NOMO-1 treated with dmso at 0.1 percent for 144 hours (cell line): ENCODE data around the gene POU3F1.

Source experiments
- DNase-seq: peaks from one replicate; lab custom pipeline; 2025; ENCODE audit not compliant: unreplicated experiment; lab: John Stamatoyannopoulos, UW

POU3F1 gene

DNA sequence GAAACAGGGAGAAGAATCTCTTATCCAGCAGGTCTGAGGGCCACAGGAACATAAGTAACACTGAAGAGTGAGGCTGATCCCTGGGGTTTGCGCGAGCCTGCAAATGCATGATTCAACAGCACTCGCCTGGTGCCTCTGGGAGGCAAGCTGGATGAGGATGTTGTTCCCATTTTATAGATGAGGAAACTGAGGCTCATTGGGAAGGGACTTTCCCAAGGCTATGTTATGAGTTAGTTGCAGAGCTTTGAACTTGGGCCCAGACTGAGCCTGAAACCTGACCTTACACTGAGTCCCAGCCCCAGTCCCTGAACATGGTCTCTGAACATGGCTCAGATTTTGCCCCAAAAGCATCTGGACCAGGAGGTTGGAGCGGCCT is 27.7 kb upstream of the POU3F1 start:
- DNase-seq = no peak

DNA sequence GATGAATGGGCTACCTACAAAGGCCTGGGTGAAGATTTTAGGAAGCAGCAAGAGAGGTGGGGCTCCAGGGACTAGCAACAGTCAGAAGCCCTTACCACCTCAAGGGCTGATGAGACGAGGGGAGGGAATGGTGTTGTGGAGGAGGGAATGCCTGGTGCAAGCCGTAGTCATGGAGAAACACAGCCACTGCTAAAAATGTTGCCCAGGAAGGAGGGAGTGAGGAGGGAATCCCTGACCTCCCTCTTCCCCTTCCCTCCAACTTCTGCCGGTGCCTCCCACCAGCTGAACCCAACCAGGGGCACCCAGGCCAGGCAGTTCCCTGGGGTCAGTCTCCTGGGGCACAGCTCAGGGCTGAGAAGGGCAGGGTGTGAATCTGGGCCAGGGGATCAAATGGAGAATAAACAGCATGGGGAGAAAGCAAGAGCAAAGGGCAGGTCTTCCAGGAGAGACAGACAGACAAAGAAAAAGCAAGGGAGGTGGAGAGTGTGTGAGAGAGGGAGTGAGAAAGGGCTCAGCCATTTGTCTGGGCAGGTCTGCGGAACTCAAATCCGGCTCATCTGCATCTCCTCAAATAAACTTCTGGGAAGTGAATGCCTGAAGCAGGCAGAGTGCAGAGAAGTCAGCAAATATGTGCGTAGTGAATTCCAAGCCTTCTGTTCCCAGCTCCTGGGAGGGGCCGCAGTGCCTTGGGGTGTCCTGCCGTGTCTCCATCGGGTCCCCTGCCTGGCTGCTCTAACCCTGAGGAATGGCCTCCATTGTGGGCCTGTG is 27.1 kb upstream of the POU3F1 start:
- DNase-seq = no peak

DNA sequence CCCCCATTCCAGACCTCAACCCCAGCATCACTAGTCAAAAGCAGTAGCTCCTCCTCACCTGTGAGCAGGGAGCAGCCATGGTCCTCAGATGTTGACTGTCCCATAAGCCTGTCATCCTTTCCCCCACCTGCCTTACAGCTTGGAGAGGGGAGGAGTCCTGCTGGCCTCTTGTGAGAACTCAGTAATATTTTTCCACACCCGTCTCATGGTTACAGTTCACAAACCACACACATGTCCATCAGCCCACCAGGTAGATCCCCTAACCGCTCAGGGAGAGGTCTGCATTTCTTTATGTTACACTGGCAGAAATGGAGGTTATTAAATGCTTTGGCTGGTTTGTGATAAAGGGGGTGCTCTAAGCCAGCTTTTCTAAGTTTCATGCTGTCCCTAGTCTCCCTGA is 26.3 kb upstream of the POU3F1 start:
- DNase-seq = no peak

DNA sequence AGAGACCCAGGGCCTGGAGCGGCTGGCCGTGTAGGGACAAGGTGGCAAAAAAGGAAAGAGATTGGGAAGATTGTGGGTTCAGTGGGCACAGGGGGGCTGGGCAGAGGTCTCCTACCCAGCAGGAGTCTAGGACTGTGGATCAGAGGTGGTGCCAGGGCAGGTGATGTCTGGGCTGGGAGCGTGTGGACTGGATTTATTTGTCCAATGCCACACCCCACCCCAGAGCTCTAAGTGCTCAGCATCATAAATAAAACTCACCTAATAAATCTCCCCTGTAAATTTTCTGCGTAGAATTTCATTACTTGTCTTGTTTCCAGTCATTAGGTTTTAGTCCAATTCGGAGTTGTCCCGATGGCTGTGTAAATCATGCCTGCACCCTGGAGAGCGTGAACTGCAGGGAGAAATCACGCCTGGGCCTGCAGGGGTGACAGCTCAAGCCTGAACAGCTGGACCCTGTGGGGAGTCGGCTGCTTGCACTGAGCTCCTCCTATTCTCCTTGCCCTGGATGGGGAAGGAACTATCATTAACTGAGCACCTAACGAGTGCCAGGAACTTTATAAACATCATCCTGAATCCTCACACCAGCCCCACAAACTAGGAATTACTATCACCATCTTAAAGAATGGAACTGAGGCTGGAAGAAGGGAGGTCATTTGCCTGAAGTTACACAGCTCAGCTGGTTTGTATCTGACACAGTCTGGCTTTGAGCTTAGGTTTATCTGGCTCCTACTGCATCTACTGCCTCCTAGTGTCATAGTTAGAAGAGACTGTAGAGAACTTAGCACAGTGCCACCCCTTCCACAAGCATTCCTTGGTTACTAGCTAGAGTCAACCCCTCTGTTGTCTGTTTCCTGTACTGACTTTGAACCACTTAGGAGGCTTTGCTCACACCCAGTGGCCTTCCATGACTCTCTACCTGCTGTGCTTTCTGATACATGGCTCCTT is 25.0 kb upstream of the POU3F1 start:
- DNase-seq = no peak

DNA sequence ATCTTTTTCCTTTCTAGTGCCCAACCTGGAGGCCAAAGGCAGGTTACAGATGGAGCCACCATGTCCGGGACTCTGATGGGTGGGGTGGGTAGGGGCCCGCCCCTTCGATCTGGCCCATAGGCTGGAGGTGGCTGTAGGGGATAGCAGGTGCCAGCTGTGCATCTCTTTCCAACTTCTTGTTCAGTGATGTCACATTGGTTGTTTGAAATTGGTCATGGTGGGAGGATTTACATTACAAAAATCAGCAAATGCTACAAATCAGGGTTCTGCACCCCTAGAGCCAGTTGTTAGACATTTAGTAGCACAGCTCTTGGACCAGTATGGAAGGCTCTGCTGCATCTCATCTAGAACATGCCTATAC is 22.4 kb upstream of the POU3F1 start:
- DNase-seq = no peak

DNA sequence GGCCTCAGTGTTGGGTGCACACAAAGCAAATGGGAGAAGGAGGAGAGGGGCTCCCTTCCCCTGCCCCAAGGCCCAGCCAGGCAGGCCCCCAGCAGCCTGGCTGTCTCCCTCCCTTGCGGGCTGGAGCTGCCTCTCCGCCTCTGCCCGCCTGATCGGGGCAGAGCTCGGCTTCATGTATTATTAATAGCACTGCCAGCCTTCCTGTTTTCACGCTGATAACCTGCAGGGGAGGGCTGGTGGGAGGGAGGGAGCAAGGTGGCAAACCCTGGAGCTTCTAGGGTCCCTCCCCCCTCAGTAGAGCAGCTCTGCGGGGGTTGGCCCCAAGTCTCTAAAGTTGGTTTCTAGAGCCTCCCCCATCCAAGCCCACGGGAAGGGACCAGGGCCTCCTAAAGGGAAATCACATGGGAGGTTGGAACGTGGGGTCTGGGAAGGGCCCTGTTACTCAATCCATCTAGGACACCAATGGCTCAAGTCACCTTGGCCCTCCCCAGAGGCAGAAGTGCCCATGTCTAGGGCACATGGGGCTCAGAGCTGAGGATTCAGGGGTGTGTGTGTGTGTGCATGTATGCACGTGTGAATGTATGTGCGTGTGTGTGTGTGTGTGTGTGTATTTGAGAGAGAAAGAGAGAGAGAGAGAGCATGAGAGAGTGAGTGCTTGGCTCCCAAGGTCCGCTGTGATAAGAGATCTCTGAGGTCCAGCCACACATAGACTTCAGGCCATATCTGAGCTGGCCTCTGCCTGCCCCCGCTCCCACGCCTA is 21.8 kb upstream of the POU3F1 start:
- no peak for DNase-seq

DNA sequence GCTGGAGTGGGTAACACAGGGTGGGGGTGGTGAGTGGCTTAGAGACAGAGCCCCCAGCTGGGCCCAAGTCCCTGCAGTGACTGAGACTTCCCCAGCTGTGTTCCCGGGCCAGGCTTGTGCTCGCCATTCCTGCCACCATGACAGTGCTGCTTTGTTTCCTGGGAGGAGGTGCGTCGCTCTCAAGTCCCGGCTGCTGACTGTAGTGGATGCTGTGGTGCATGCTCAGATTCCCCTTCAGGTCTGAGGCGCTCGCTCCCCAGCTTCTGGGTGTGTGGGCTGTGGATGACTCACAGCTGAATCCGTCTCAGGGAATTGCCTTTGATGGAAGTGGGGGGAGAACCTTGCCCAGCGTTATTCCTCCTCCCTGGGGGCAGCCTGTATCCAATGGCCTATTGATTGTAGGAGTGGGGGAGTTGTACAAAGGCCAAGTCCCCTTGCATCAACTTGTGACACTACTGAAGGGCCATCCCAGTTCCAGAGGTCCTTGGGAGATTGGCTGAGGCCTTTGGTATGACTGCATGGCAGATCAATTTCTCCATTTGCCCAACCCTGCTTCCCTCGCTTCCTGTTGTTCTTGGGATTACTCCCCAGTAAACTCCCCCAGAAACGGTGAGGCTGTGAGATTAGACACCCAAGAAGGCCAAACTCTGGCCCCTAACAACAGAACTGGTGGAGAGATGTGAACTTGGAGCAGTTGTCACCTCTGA is 17.8 kb upstream of the POU3F1 start:
- no peak for DNase-seq

DNA sequence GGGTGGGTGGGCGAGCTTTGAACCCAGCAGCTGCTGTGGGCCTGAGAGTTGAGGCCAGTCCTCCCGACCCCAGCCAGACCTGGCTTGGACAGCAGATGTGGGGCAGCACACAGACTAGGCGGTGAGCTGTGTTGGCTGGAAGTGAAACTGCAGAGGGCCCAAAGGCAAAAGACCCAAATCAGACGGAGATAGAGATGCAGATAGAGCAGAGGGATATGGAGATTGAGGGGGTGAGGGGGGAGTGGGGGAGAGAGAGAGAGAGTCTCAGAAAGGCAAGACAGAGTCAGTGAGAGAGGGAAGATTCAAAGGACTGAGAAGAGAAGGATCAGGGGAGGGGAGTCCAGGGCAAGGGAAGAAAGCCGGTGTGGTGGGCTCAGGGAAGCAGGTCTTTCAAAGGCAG is 17.0 kb upstream of the POU3F1 start:
- no peak for DNase-seq

DNA sequence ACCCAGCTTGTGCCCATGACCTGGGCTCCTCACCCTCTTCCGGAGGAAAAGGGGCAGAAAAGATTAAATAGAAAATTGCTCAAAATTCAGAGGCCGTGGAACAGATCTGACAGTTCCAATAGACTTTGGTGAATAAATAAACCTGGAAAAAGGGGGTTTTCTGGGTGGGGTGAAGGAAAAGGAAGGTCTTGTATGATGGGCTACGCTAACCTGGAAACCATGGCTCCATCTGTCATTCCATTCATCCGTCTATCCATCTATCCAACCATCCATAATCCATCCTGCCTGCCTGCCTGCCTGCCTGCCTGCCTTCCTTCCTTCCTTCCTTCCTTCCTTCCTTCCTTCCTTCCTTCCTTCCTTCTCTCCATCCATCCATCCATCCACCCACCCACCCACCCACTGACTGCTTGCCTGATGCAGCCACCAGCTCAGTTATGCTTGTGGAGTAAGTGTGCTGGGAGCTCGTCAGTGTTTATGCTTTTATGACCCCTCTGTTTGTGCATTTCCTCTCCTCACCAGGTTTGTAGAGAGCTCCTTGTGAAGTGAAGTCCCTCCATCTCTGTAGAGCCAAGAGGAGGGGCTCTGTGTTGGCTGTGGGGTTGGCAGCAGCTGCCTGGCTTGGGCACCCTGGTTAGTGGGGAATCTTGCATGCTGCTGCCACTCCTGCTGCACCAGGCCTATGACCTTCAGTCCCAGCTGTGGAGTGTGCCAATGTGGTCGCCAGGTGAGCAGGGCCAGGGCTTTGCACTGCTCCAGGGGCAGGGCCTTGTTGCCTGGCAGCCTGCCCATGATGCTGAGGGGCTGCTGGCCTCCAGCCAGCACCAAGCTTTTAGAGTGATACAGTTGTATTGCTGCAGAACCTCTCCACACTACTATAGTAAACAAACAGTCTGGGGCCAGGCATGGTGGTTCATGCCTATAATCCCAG is 16.0 kb upstream of the POU3F1 start:
- DNase-seq = no peak

DNA sequence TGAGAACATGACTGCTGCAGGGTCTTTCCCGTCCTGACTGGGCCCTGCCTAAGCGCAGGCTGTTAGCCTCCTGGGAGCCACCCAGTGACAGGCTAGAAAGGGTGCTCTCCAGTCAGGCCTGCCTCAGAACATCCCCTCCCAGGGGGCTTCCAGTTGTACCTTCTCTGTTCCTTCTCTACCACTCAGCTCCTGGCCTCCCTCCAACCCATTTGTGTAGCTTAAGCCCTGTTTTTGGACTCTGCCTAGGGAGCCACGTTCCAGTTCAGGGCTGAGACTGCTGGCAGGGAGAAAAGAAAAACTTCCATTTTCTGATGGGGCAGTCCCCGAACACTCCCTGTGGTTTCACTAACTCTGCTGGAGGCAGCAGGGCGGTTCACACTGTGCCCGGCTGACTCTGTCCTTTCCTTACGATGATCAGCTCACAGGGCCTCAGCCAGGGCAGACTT is 15.3 kb upstream of the POU3F1 start:
- no peak for DNase-seq

DNA sequence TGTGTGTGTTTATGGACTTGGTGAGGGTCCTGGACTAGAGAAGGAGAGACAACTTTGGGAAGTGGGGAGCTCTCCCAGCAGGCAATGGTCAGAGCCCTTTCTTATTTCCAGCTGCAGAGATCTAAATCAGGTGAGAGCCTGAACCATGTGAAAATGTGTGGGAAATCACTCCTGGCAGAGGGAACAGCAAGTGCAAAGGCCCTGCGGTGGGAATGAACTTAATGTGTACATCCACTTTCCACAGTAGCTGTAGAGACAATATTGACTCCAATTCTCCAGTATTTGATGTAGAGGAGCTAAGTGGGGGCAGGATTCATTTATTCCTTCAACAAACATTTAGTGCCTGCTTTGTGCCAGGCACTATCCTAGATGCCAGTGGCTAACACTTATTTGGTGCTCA is 14.7 kb upstream of the POU3F1 start:
- DNase-seq = no peak

DNA sequence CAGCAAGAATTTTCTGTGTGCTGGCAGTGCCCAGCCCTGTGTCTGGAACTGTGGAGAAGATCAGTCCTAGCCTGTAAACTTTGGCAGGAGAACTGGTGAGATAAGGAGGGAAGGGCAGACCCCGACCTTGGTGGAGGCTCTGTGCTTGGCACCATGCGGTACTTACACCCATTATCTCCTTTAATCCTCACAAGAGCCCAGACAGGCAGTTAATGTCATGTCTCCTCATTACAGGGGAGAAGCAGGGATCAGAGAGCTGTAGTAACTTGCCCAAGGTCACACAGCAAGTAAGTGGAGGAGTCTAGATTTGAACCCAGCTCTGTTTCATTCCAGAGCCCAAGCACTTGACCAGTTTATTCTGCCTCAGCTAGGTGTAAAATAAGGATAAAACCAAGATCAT is 13.9 kb upstream of the POU3F1 start:
- DNase-seq = no peak

DNA sequence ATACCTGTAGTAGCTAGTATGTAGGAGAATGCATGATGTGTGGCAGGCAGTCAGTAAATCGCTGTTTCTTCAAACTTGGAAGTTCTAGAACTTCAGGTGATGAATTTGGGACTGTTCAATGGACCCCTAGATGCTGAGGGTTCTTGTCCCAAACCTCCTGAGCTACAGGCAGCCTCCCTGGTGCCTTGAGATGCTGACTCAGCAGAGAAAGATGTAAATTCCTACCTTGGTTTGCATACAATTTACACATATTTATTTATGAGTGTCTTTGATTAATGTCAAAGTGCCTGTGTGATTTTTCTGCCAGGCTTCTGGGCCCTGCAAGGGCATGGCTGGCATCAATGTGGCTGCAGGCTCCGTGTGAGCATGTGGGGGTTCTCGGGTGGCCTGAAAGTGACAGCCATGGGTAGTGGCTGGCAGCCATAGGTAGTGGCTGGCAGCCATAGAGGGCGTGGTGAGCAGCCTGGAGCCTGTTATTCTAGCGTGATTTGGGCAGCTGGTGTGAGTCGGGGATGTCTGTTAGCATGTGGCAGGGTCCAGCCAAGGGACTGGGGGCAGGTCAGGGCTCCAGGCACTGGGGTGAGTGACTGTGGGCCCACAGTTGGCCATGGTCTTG is 13.2 kb upstream of the POU3F1 start:
- no peak for DNase-seq

DNA sequence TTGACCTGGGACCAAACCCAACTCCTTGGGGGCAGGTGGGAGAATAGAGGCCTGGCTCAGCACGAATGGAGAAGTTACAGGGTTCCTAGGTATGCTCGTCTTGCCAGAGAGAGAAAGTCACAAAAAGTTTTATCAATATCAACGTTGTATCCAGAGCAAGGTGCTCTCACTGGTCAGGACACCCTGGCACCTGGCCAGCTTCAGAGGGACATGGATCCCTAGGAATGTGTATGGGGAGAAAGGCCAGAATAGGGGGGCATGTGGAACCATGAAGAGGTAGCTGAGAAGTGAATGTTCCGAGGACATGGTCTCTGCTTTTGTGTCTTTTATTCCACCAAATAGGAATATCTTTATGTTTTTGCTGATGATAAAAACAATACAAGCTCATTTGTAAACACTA is 9.4 kb upstream of the POU3F1 start:
- no peak for DNase-seq

DNA sequence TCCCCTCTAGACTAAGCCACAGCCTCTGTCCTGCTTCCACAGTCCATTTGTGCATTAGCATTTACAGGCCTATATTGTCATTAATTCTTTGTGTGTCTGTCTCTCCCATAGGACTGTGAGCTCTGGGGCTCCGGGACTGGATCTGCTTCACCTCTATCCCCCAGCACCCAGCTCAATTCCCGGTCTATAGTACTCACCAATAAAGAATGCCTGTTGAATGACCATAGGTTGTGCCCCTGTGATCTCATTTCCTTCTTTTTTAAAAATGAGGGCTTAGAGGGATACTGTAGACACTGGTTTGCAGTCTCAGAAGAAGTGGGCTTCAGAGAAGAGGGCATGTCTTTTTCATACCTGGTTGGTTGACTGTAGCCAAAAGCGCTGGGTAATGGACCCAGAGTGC is 8.8 kb upstream of the POU3F1 start:
- DNase-seq = no peak

DNA sequence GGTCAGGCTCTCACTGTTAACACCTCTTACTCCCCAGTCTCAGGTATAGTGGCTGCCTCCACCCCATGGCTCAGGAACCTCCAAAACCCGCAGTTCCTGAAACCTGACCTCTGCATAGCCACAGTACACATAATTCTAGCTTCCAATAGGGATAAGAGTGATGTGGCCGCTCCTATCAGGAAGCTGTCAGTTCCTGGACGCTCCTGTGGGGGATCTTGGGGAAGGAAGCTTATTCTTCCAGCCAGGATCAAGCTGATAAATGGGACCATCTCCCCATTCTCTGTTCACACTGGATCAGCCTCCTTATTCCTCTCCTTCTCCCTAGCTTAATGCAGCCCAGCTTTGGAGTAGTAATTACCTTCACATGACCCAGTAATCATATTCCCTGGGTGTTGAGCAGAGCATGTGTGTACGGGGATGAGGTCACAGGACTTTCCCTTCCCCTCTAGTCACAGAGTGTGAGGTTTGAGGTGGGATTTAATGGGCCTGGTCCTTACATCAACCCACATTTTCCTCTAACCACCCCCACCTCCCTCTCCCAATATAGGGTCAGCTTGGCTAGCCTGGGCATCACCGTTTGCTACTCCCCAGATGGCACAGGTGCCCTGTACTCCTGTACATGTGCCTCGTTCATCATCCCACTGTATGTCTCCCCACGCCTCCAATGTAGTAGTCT is 7.0 kb upstream of the POU3F1 start:
- DNase-seq = no peak

DNA sequence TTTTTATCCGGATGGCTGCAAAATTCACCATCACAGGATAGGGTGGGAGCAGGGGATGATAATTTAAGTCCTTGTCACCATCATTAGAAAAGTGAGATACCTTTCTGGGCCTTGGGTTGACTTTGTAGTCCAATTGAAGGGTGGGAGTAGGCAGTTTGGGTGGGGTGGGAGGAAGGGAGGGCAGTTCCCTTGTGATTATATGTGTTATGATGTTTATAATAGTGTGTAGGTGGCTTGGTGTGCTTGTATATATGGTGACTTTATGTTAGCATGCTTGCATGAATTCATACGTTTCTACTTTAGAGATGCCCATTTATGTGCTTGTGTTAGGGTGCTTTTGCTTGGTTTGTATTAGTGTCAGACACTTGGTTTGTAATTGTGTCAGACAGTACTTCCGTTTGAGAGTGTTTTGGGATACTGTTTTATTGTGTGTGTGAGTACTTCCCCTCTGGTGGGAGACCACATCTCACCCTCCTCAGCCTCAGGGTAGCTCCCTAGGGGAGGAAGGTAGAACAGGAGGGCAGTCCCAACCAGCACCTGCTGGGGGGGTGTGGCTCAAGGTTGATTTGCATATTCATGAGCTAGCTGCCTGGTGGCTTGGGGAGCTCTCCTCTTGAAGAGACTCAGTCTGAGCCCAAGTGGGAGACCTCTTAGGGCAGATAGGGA is 6.3 kb upstream of the POU3F1 start:
- no peak for DNase-seq

DNA sequence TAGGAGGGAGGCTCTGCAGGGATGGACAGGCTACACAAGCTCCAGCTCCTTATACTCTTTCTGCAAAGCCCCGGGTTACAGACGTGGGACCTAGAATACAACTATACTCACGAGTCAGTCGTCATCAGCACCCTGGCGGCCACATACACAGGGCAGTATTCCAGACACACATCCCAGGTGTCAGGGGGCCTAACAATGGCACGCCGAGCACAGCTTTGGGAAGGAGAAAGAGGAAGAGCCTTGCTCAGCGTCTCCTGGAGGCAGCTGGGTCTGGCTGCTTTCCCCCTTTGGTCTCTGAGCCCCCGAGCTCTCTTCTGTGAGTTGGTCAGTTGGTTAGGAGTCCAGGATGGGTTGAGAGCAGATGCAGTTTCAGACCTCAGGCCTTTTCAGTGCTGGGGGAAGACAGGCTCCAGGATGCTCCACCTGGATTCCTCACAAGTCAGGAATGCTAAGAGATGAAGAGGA is 4.5 kb upstream of the POU3F1 start:
- DNase-seq = no peak
